ENCODE results near the gene TUBAL3. TPM values are rescaled to one million over a fixed set of nuclear protein-coding genes. Genes with fewer than 3 reads are reported as not detected.

The TUBAL3 gene
- 1 to 10 TPM in 2 of 3 donors, not detected in 1; 1.6 to 1.9 TPM for total RNA-seq

DNA sequence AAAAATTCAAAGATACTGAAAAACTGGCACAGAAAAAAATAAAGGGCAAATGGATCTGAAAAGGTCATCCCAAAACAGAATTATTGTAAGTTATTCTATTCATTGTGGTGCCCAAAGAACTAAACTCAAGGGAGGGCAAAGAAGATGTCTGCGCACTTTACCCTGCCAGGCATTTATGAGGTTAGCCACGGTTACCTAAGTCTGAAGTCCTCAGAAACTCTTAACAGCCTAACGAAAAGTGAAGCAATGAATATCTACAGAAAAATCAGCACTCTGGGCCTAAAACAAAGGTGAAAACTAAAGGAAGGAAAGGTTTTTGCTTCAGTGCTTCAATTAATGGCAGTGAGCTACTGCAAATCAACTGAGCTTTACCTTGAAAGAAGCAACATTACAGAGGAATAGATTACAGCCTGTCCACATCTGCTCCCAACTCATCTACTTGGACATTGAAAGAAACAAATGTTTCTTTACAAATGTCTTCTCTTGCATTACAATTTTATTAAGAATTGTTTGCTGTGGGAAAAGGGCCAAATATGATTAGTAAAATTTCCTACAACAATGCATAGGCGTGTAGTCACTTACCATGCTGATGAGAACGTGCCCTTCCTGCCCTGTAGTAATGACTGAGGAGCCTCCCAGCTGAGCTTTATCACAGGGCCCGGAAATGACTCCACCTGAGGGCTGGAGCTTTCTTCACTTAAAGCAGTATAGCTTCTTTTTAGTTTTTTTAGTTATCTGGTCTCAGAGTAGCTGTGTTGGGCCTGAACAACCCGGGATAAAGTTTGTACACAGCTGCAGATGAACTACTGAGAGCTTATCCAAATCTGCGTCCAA, at the start of gene TUBAL3:
Gene TUBAL3 (minus strand): TSS at position 621 of the 834 bp plus-strand sequence. CDS start 36 bp downstream, at position 585.
- Histone ChIP-seq H3K36me3 (no peaks in the 10 kb centered on the region), H3K27ac (no peak within 1 kb of the TSS), H3K4me1 (no peaks in the 10 kb centered on the region), H3K4me3 (no peak within 1 kb of the TSS), H3K9me3 (no peaks in the 10 kb centered on the region), H3K27me3 (no peaks in the 10 kb centered on the region)
- no peak for TF ChIP-seq POLR2AphosphoS5 (IDR thresholded peaks at IDR 0.05)
- TF ChIP-seq POLR2A (IDR thresholded peaks at IDR 0.05) = no peak
- TF ChIP-seq, protein P1, sequence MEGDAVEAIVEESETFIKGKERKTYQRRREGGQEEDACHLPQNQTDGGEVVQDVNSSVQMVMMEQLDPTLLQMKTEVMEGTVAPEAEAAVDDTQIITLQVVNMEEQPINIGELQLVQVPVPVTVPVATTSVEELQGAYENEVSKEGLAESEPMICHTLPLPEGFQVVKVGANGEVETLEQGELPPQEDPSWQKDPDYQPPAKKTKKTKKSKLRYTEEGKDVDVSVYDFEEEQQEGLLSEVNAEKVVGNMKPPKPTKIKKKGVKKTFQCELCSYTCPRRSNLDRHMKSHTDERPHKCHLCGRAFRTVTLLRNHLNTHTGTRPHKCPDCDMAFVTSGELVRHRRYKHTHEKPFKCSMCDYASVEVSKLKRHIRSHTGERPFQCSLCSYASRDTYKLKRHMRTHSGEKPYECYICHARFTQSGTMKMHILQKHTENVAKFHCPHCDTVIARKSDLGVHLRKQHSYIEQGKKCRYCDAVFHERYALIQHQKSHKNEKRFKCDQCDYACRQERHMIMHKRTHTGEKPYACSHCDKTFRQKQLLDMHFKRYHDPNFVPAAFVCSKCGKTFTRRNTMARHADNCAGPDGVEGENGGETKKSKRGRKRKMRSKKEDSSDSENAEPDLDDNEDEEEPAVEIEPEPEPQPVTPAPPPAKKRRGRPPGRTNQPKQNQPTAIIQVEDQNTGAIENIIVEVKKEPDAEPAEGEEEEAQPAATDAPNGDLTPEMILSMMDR (IDR thresholded peaks at IDR 0.05) = no peak
- DNase-seq (ENCODE audit: low spot score in 2 of 2) = no peak
- intact Hi-C loops (cut with DNase I; ENCODE audit: low total_unique reads) = no loop called here

DNA sequence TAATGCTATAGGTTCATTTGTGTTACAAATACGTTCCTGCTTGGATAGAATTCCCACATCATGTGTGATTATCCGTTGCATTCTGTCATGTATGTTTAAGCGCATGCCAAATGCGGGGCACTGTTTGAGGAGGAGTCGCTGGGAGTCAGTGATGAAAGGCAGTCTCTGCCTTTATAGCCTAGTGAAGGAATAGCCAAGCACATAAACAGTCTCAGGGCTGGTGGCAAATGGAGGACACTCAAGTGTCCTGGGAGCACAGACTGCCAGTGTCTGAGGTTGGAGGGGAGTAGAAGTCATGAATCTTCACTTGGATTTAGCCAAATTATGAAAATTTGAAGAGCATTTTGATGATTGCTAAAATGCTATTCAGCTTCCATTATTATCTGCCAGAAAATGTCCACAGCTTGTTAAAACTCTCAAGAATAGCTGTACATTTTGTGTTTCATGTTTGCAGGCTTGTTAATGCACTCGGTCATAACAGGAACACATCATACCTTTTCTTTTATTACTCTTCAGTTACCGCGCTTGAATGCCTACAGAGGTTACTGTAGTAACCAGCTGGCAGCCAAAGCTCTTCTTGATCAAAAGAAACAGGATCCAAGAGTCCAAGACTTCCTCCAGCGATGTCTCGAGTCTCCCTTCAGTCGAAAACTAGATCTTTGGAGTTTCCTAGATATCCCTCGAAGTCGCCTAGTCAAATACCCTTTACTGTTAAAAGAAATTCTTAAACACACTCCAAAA, 49.3 kb upstream of the TUBAL3 start:
- intact Hi-C loops (cut with DNase I; ENCODE audit: low total_unique reads) = no loop called here
- TF ChIP-seq POLR2AphosphoS5 (IDR thresholded peaks at IDR 0.05) (no peak), POLR2A (IDR thresholded peaks at IDR 0.05) (no peak)
- TF ChIP-seq, protein P1 (IDR thresholded peaks at IDR 0.05) = no peak
- Histone ChIP-seq H3K27ac (no peak overlapping the region), H3K4me3 (no peak overlapping the region), H3K27me3 (no peaks in the 10 kb centered on the region), H3K9me3 (no peaks in the 10 kb centered on the region), H3K36me3 (peaks cover 3% of the 10 kb centered on the region), H3K4me1 (no peaks in the 10 kb centered on the region)
- DNase-seq (ENCODE audit: low spot score in 2 of 2) = no peak

DNA sequence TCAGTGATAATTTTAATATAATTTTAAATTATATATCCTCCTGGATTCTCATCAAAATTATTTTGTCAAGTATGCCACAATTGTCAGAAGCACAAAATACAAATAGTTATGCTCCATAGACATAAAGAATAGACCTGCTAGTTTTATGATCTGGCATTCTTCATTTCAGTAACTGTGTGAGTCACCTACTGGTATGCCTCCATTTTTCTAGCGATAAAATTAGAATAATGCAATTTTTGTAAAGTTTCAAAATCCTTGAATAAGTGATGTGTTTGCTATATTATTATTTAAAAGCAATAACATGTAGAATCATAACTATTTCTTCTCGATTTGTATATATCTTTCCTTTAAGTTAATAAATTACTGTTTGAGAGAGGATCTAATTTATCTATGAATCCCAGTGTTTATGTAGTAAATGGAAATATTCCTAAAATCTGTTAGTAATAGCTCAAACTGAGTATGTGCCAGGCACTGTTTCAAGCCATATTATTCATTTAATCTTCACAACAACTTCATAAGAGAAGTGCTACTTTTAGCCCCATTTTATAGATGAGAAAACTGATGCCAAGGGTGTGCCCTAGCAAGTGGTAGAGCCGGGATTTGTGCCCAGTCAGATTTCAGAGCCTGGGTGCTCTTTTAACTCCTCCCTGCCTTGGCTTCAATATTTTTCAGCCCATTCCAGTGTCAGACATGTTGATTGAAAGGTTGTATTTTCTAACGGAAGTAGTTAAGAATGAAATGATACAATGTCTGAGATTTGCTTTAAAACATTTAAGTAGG, 46.2 kb upstream of the TUBAL3 start:
- intact Hi-C loops (cut with DNase I; ENCODE audit: low total_unique reads) = no loop called here
- peak overlapping the region in 1 of 3 donors; percentile 3 for H3K4me3 ChIP-seq

DNA sequence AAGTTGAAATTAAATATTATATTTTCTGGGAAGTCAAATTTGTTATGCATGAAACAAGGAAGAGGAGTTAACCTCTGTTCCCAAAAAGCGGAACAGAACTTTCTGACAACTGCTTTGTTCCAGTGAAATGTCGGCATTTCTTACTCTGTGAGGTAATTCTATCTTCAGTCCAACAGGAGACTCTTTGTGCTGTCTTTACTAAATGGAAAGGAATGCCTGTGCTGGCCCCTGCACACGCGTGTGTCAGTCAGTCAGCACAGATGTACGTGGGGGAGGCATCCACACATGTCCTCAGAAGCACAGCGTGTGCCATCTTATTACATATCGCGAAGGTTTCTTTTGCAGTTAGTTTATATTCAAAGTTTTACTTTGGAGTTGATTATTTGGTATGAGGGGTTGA, 45.2 kb upstream of the TUBAL3 start:
- Histone ChIP-seq H3K4me3 (peak overlapping the region; percentile 43 to 68 (median 57)), H3K36me3 (peaks cover under 1% of the 10 kb centered on the region), H3K9me3 (no peaks in the 10 kb centered on the region), H3K4me1 (no peaks in the 10 kb centered on the region), H3K27me3 (no peaks in the 10 kb centered on the region), H3K27ac (peak overlapping the region in 1 of 2 donors; percentile 91)
- TF ChIP-seq POLR2AphosphoS5 (IDR thresholded peaks at IDR 0.05) = peak in 2 of 3 donors; percentile 32 to 61
- TF ChIP-seq, protein P1 (IDR thresholded peaks at IDR 0.05) = peak; percentile 37 to 43 (median 41)
- TF ChIP-seq POLR2A (IDR thresholded peaks at IDR 0.05) = no peak
- no peak for DNase-seq (ENCODE audit: low spot score in 2 of 2)
- intact Hi-C loops (cut with DNase I; ENCODE audit: low total_unique reads) = loop anchor here (10.0 kb wide), 1 partner anchor 175 kb away; no protein-coding TSS in a partner anchor

More for the DNA sequence above, 46.2 kb upstream of the TUBAL3 start:
- TF ChIP-seq POLR2AphosphoS5 (IDR thresholded peaks at IDR 0.05) (no peak), POLR2A (IDR thresholded peaks at IDR 0.05) (no peak)
- TF ChIP-seq, protein P1 (IDR thresholded peaks at IDR 0.05) = no peak
- Histone ChIP-seq H3K27me3 (no peaks in the 10 kb centered on the region), H3K36me3 (peaks cover 3% of the 10 kb centered on the region), H3K4me1 (no peaks in the 10 kb centered on the region), H3K9me3 (no peaks in the 10 kb centered on the region), H3K27ac (peak overlapping the region in 1 of 2 donors; percentile 10)
- no peak for DNase-seq (ENCODE audit: low spot score in 2 of 2)
